ENCODE measurements around the gene NRARP.

Gene NRARP

GRCh38 chr9:137297966-137298365 lies 4.1 kb downstream of the NRARP start:
- peak; percentile 9 for DNase-seq

DNA sequence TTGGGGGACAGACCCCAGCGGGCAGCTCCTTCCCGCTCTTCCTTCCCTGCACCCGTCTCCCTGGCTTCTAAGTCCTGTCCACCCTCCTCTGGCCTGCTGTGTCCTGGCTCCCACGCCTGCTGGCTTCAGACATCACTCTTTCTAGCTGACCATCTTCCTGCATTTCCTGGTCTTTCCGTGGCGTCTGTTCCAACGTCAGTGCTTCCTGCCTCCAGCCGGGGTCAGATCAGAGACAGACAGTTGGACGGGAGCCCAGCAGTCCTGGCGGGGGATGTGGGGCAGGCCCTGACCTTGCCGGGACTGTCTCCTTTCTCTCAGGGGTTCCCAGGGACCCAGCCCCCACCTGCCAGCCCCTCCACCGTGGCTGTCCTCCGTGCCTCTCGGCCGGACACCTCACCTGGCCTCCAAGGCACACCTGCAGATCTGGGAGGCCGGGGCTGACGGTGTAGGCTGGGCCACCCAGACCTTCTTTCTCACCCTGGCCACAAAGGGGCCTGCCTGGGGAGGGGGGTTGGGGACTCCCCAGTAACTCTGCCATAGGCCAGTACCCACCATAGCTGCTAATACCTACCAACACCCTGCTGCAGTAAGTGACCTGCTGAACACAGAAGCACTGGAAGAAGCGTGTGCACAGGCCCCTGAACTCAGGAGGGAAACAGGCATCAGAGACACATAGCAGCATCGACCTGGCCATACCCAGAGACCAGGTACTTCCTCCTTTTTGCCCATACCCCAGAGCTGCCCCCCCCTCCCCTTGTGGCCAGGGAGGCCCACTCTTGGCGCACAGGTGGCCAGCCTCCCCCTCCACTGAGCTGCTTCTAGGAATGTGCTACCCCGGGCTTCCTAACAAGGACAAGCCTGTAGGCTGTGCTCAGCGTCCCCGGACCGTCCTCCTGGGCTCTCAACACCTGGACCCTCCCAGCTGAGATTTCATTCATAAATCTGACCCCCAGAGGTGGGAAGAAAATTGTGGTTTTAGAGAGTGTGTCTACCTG lies 5.1 kb downstream of the NRARP start:
- peak; percentile 8 for DNase-seq

DNA sequence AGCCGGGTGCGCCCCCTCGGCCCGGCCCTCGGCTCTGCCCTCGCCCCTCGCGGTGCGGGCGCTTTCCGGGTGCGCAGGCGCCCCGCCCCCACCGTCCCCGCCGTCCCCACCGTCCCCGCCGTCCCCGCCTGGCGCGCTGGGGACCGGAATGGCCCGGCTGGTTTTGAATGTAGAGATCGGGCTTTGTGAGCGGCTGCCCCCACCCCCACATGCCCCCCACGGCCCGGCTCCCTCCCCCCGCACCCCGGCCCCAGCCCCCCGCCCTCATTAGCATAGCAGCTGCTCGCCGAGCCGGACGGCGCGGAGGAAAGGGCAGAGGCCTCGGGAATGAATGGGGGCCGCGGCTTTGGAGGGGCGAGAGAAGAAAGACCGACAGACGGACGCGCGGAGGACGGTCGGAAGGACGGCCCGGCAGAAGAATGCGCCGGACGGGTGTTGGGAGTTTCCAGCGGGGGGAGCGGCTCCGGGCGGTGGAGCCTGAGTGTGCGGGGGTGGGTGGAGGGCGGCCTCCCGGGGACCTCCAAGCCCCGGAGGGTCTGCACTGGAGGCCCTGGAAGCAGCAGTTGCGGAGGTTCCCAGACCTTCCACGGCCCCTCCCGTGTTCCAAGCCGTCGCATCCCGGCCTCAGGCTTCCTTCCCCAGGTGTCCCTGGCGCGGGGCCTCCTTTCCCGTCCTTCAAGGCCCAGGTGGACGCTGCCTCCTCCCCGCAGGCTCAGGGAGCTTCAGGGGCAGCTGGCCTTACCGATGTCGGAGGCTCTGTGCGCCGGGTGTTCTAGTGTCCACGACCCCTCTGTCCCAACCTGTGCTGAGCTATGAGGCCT lies 6.0 kb downstream of the NRARP start:
- DNase-seq, result peak; percentile 9

GRCh38 chr9:137295238-137295811 lies 6.7 kb downstream of the NRARP start:
- DNase-seq, result peak; percentile 62

DNA sequence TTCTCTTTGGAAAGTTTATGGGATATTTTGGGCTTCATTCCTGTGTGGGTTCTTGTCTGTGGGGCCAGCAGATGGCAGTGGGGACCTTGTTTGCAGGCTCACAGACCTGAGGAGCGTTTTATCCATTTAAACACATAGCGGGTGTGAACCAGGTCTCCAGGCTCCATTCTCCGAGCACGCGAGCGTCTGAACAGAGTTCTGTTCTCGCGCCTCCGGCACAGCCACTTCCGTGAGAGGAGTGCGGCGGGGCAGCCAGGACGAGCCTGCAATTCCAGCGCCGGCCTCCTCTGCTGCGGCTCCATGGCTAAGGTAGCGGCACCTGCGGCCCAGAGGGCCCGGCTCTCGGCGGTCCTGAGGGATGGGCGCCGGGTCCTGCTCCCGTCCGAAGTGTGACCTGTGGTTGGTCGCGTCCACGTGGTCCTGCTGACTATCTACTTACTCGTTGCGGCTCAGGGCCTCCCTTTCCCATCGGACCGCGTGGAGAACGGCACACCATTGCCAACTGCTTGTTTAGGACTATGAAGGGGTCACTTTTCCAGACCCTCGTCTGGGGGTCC lies 7.3 kb downstream of the NRARP start:
- peak; percentile 33 for DNase-seq

DNA sequence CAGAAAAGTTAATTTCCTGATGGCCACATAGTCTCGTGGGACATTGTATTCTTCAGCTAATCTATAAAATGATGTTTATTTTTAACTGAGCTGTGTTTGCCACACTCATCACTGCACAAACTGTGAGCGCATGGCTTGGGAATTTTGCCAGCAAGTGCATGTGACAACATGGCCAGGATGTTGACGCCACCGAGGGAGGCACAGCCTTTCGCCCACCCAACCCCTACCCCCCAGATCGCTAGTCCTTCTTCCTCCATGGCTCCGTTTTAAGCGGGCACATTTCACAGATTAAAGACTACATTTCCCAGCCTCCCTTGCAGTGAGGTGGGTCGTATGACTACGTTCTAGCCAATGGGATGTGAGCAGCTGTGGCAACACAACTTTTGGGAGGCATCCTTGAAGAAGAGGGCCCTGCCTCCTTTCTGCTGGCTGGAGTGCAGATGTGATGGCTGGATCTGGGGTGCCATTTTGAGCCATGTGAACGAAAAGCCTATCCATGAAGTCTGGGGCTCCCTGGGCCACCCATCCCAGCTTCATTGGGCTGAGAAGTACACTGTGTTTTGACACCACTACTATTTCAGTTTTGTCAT lies 7.9 kb downstream of the NRARP start:
- DNase-seq, result peak; percentile 30

GRCh38 chr9:137293482-137294090 lies 8.5 kb downstream of the NRARP start:
- no peak for DNase-seq

DNA sequence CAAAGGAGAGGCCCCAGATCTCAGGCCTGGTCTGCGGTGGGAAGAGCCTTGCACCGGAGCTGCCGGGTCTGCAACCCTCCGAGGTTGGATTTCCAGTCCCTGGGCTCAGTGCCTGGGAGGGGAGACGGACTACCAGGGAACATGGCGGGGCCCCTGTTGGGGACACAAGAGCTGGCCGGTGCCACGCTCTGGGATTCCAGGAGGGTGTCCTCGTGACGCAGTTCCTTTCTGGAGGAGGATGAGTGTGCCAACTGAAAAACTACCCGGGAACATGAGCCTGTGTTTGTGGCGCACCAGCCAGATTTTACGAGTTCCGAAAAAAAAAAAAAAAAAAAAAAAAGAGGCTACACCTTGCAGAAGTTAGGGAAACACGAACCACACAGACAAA lies 9.0 kb downstream of the NRARP start:
- no peak for DNase-seq

GRCh38 chr9:137286975-137287383 lies 15.1 kb downstream of the NRARP start:
- peak; percentile 26 for DNase-seq

- no peak for DNase-seq
These were observed 20.5 kb downstream of the NRARP start for GRCh38 chr9:137281345-137282116.

- no peak for DNase-seq
These were observed 21.4 kb downstream of the NRARP start for GRCh38 chr9:137280474-137281344.

- no peak for DNase-seq
These were observed 22.2 kb downstream of the NRARP start for GRCh38 chr9:137279741-137280473.

DNA sequence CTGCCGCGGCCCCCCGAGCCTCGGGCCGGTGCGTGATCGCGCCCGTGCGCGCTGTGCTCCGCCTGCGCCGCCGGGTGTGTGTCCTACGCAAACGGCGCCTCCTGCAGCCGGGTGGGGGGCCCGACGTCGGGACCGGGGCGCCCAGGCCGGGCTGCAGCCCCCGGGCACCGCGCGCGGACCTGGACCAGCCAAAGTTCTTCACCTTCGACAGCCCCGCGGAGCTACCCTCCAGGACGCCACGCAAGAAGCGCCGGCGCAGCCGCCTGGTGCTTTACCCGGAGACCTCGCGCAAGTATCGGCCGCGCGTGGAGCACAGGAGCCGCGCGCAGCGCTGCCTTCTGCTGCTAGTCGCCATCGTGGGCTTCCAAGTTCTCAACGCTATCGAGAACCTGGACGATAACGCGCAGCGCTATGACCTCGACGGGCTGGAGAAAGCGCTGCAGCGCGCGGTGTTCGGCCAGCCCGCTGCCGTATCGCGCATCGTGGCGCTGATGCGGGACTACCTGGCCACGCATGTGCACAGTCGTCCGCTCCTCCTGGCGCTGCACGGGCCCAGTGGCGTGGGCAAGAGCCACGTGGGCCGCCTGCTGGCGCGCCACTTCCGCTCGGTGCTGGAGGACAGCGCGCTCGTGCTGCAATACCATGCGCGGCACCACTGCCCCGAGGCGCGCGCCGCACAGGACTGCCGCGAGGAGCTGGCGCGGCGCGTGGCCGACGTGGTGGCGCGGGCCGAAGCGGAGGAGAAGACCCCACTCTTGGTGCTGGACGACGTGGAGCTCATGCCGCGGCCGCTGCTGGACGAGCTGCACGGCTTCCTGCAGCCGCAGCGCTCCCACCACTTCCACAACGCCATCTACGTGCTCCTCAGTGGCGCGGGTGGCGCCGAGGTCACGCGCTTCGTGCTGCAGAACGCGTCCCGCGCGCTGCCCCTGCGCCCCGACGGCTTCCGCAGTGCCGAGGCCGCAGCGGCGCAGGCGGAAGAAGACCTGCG lies 23.1 kb downstream of the NRARP start:
- DNase-seq, result no peak

- no peak for DNase-seq
These were observed 23.9 kb downstream of the NRARP start for GRCh38 chr9:137278061-137278701.

DNA sequence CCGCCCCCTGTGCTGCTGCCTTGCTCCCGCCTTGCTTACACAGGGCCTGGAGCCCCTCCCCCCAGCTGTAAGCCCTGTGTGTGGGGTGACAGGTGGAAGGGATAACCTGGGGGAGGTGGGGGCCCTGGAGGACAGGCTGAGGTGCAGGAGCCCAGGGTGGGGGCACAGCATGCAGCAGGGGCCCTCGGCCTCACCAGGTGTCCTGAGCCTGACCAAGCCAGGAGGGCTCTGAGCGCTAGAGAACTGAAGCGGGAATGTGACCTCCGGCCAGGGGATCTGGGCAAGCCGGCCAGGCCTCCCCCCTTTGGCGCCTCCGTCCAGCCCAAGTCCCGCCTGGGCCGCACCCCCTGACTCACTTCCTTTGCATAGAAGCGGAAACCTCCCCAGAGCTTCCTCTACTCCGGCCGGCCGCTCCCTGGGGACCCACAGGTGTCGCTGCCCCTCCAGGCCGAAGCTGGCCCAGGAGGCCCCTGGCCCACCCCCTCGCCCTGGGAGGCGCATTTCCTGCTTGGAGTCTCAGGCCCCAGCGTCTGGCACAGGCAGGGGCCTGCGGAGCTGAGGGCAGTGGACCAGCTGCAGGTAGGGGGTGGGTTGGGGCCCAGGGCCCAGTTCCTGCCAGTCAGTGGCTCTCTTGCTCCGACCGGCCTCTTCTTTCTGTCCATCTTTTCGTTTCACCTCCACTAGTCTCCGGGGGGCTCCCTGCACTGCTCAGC lies 24.6 kb downstream of the NRARP start, which contains the start of gene TOR4A:
TSS of gene TOR4A (plus strand) at position 398 of the 713 bp plus-strand sequence. CDS start 964 bp downstream, outside the sequence.
- DNase-seq, result no peak

GRCh38 chr9:137276473-137277328 lies 25.4 kb downstream of the NRARP start:
- no peak for DNase-seq

Measured in activated naive CD4-positive, alpha-beta T cell treated with anti-CD3 and anti-CD28 coated beads, Interleukin-2, amount 50 U/mL, for 16 hours (primary cell).